Caco-2 (cell line): ENCODE data around the gene ACOX3. TPM values are rescaled to one million over a fixed set of nuclear protein-coding genes. Genes with fewer than 3 reads are reported as not detected.
A peak's percentile ranks its signal among the peaks of the same experiment; 100 is the strongest.

Experiments used
- BruUV-seq: library from RNA; stranded (reverse); fragments of 400-500 nt; replicated peaks from 2 replicates; lab custom pipeline; 2021; lab: Mats Ljungman, UMichigan
- CTCF ChIA-PET: fragments of 300-600 bp; sonication (Branson Sonifier 250); formaldehyde crosslinking; loops from one replicate; lab custom pipeline; 2022; ENCODE audit warnings: antibody characterized with exemption; lab: Charles Lee
- POLR2A ChIA-PET: fragments of 300-600 bp; sonication (Branson Sonifier 250); formaldehyde crosslinking; loops from one replicate; lab custom pipeline; 2022; ENCODE audit warnings: antibody characterized with exemption; lab: Charles Lee
- DNase-seq, 2 experiments: peaks; one replicate each; pipeline versions ENCODE4 v3.0.0 to v3.0.0-alpha.2; 2020 to 2022
- H3K27me3 ChIP-seq: replicated peaks from 2 replicates; pipeline ENCODE4 v1.6.0; 2011; ENCODE audit warnings: low read length; ENCODE audit not compliant: control insufficient read depth, insufficient read depth
- H3K36me3 ChIP-seq: 2 replicates; pipeline ENCODE4 v1.5.1; 2011; ENCODE audit warnings: low read length; ENCODE audit not compliant: control insufficient read depth, insufficient read depth
- H3K4me1 ChIP-seq: fragments of 250-450 bp; sonication (Bioruptor Pico); 2 replicates; pipeline ENCODE4 v1.5.1; 2020; ENCODE audit warnings: mild to moderate bottlenecking
- H3K4me3 ChIP-seq: 2 replicates; pipeline ENCODE4 v1.5.1; 2011; ENCODE audit warnings: low read depth, mild to moderate bottlenecking, control low read depth, low read length
- H3K9me3 ChIP-seq: fragments of 250-450 bp; sonication (Bioruptor Pico); 2 replicates; pipeline ENCODE4 v1.5.1; 2020; ENCODE audit warnings: mild to moderate bottlenecking, moderate library complexity
- H3K27ac Mint-ChIP-seq: one replicate; pipeline ENCODE4 v1.8.0; 2022; ENCODE audit warnings: mixed read lengths; ENCODE audit not compliant: unreplicated experiment
- H3K27me3 Mint-ChIP-seq: one replicate; pipeline ENCODE4 v1.8.0; 2022; ENCODE audit warnings: mixed read lengths; ENCODE audit not compliant: insufficient read depth, unreplicated experiment
- H3K36me3 Mint-ChIP-seq: one replicate; pipeline ENCODE4 v1.8.0; 2022; ENCODE audit warnings: mild to moderate bottlenecking, mixed read lengths; ENCODE audit not compliant: insufficient read depth, unreplicated experiment
- H3K4me1 Mint-ChIP-seq: one replicate; pipeline ENCODE4 v1.8.0; 2022; ENCODE audit warnings: low read depth, mixed read lengths; ENCODE audit not compliant: unreplicated experiment
- H3K4me3 Mint-ChIP-seq: one replicate; pipeline ENCODE4 v1.8.0; 2022; ENCODE audit warnings: mild to moderate bottlenecking, moderate library complexity, mixed read lengths; ENCODE audit not compliant: unreplicated experiment
- H3K9me3 Mint-ChIP-seq: one replicate; pipeline ENCODE4 v1.8.0; 2022; ENCODE audit warnings: mixed read lengths; ENCODE audit not compliant: unreplicated experiment
- CTCF ChIP-seq, 2 experiments: fragments of 200-600 bp in 1 of 2; IDR thresholded peaks; 1 replicate in 1 of 2; 2 replicates in 1 of 2; pipeline versions ENCODE4 v1.5.1 to v1.8.0; 2011 to 2022; ENCODE audit warnings: antibody characterized with exemption in 1 of 2, control low read depth in 1 of 2, inconsistent platforms in 1 of 2, low read depth in 1 of 2, low read length in 1 of 2, mild to moderate bottlenecking in 1 of 2, moderate library complexity in 1 of 2; ENCODE audit not compliant: insufficient read depth in 1 of 2, severe bottlenecking in 1 of 2, unreplicated experiment in 1 of 2
- intact Hi-C: fragments of 100-400 bp; cut with micrococcal nuclease; formaldehyde crosslinking; loops from one replicate; pipeline ENCODE4 v1.10.0; 2022; ENCODE audit not compliant: unreplicated experiment
- total RNA-seq: library from RNA; stranded (reverse); gene quantifications from 2 replicates; pipeline ENCODE4 v1.2.3, GENCODE V29; 2022

ACOX3 gene
- total RNA-seq, 1 experiment from 2014 or later: 11.5 TPM

- no peak for TF ChIP-seq CTCF (IDR thresholded peaks at IDR 0.05; ENCODE audit: insufficient read depth in 1 of 2, low read depth in 1 of 2, low read length in 1 of 2, severe bottlenecking in 1 of 2, unreplicated experiment in 1 of 2)
- Histone ChIP-seq H3K9me3 (no peaks in the 10 kb centered on the region), H3K4me3 (no peak overlapping the region), H3K4me1 (peaks cover 7% of the 10 kb centered on the region; the same call in 1 of the 2 replicates), H3K36me3 (no peaks in the 10 kb centered on the region; the same call in 1 of the 2 replicates), H3K27me3 (no peaks in the 10 kb centered on the region)
- Mint-ChIP-seq H3K27me3 (no peaks in the 10 kb centered on the region), H3K27ac (no peak overlapping the region), H3K4me1 (peaks cover 27% of the 10 kb centered on the region), H3K36me3 (peaks cover 24% of the 10 kb centered on the region), H3K4me3 (peak overlapping the region; percentile 84), H3K9me3 (no peaks in the 10 kb centered on the region)
- intact Hi-C loops: loop anchor here (2.0 kb wide), 1 partner anchor 18 kb away; no protein-coding TSS in a partner anchor
- ChIA-PET CTCF (interaction anchor here (0.6 kb wide), 1 partner anchor 640 kb away, joined by 3 read pairs; no protein-coding TSS in a partner anchor), POLR2A (no interaction called here)
- no peak for DNase-seq
- no TSS peak for BruUV-seq
These were observed 2.3 kb upstream of the ACOX3 start for GRCh38 chr4:8442596-8443358.

- BruUV-seq: TSS peak; percentile 53
- Mint-ChIP-seq H3K27ac (no peak overlapping the region), H3K4me1 (peaks cover 35% of the 10 kb centered on the region), H3K27me3 (no peaks in the 10 kb centered on the region), H3K9me3 (no peaks in the 10 kb centered on the region), H3K36me3 (peaks cover 23% of the 10 kb centered on the region), H3K4me3 (peak overlapping the region; percentile 84)
- ChIA-PET POLR2A (interaction anchor here (1.4 kb wide), 1 partner anchor 18 kb away, joined by 4 read pairs; no protein-coding TSS in a partner anchor), CTCF (no interaction called here)
- no peak for TF ChIP-seq CTCF (IDR thresholded peaks at IDR 0.05; ENCODE audit: insufficient read depth in 1 of 2, low read depth in 1 of 2, low read length in 1 of 2, severe bottlenecking in 1 of 2, unreplicated experiment in 1 of 2)
- peaks cover 7% of the 10 kb centered on the region; the same call in 1 of the 2 replicates for H3K4me1 ChIP-seq
- DNase-seq: no peak
- H3K9me3 ChIP-seq: no peaks in the 10 kb centered on the region
- intact Hi-C loops: loop anchor here (2.0 kb wide), 1 partner anchor 19 kb away; no protein-coding TSS in a partner anchor
- no peaks in the 10 kb centered on the region; the same call in 1 of the 2 replicates for H3K36me3 ChIP-seq
- no peaks in the 10 kb centered on the region for H3K27me3 ChIP-seq
- H3K4me3 ChIP-seq: peak overlapping the region; percentile 96
These were observed 1.1 kb upstream of the ACOX3 start for GRCh38 chr4:8441499-8442091.

GRCh38 chr4:8439914-8440491 lies 520 bp downstream of the ACOX3 start:
- intact Hi-C loops: loop anchor here (1.0 kb wide), 1 partner anchor 12 kb away; no protein-coding TSS in a partner anchor

More at GRCh38 chr4:8439914-8440491, 520 bp downstream of the ACOX3 start:
- peak overlapping the region; percentile 96 for H3K4me3 ChIP-seq
- no peaks in the 10 kb centered on the region for H3K27me3 ChIP-seq
- Mint-ChIP-seq H3K27me3 (no peaks in the 10 kb centered on the region), H3K36me3 (peaks cover 17% of the 10 kb centered on the region), H3K4me1 (peaks cover 35% of the 10 kb centered on the region), H3K27ac (peak overlapping the region; percentile 98), H3K4me3 (peak overlapping the region; percentile 84), H3K9me3 (no peaks in the 10 kb centered on the region)
- TF ChIP-seq CTCF (IDR thresholded peaks at IDR 0.05; ENCODE audit: insufficient read depth in 1 of 2, low read depth in 1 of 2, low read length in 1 of 2, severe bottlenecking in 1 of 2, unreplicated experiment in 1 of 2): no peak
- DNase-seq: no peak
- no peaks in the 10 kb centered on the region for H3K9me3 ChIP-seq
- ChIA-PET CTCF (interaction anchor here (1.4 kb wide), 1 partner anchor 11 kb away, joined by 3 read pairs; no protein-coding TSS in a partner anchor), POLR2A (interaction anchor here (1.4 kb wide), 1 partner anchor 11 kb away, joined by 7 read pairs; no protein-coding TSS in a partner anchor)
- TSS peak; percentile 84 for BruUV-seq
- H3K4me1 ChIP-seq: peaks cover 7% of the 10 kb centered on the region; the same call in 1 of the 2 replicates
- no peaks in the 10 kb centered on the region for H3K36me3 ChIP-seq
